Measurements from ENCODE around the gene SNTA1. TPM values are rescaled to one million over a fixed set of nuclear protein-coding genes. Genes with fewer than 3 reads are reported as not detected.

Gene SNTA1
- total RNA-seq, 1 experiment from 2014 or later, result 9.9 TPM

DNA sequence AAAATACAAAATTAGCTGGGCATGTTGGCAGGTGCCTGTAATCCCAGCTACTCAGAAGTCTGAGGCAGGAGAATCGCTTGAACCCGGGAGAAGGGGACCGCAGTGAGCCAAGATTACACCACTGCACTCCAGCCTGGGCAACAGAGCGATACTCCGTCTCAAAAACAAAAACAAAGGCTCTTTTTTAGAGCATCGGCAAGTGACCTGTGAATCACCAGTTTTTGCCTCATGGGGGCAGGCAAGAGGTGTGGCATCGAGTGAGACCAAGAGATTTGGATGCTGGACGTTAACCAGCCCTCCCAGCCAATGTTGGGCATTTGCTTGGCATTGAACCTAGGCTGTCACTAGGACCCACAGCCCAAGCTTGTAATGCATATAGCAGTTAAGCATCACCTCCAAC lies 27.6 kb downstream of the SNTA1 start:
- no peak overlapping the region for H4K5ac ChIP-seq (ENCODE audit: insufficient read length, low read depth, low read length)
- DNase-seq, result peak; percentile 71
- no peak overlapping the region for H3K27ac Mint-ChIP-seq
- no peaks in the 10 kb centered on the region for H3K27me3 ChIP-seq (ENCODE audit: insufficient read depth, low read length)
- H3K79me2 ChIP-seq (ENCODE audit: insufficient read depth, low read length), result no peaks in the 10 kb centered on the region
- no CpG with 5 or more reads among the region's 8 CpGs for WGBS (ENCODE audit: extremely low coverage, insufficient read length, low lambda C conversion rate)
- H3K18ac ChIP-seq (ENCODE audit: insufficient read length, low read depth, low read length), result no peak overlapping the region
- H3K9ac ChIP-seq (ENCODE audit: extremely low read depth, insufficient read length, low read length), result no peak overlapping the region
- H4K8ac ChIP-seq (replicated peaks; ENCODE audit: insufficient read length, low read depth, low read length), result no peak overlapping the region
- no peak overlapping the region for H2BK15ac ChIP-seq (ENCODE audit: low read depth, low read length)
- H3K56ac ChIP-seq (ENCODE audit: insufficient read length, low read depth, low read length), result no peak overlapping the region
- H3K9me3 ChIP-seq (ENCODE audit: control insufficient read depth, low read depth, low read length), result no peaks in the 10 kb centered on the region
- H2BK20ac ChIP-seq (ENCODE audit: low read depth, low read length, poor library complexity, severe bottlenecking), result no peak overlapping the region
- no peak overlapping the region for H3K14ac ChIP-seq (ENCODE audit: insufficient read depth, low read length)
- no peaks in the 10 kb centered on the region for H3K79me1 ChIP-seq (ENCODE audit: insufficient read depth, low read depth, low read length, poor library complexity, severe bottlenecking)
- no peak overlapping the region for H4K91ac ChIP-seq (ENCODE audit: insufficient read length, low read depth, low read length)
- no peak overlapping the region for H2BK5ac ChIP-seq (ENCODE audit: insufficient read length, low read length)
- H2BK120ac ChIP-seq (ENCODE audit: low read depth, low read length, poor library complexity, severe bottlenecking), result no peak overlapping the region
- H3K23me2 ChIP-seq (ENCODE audit: insufficient read length, low read depth, low read length, poor library complexity, severe bottlenecking), result no peaks in the 10 kb centered on the region
- H3K4me1 ChIP-seq (ENCODE audit: insufficient read depth, low read length), result no peaks in the 10 kb centered on the region
- 0 out of 7 replicates have a peak, but pooled peaks cover 0 to 2% (median 0%) of the 10 kb centered on the region in 3 experiments for H3K36me3 Mint-ChIP-seq (ENCODE audit: insufficient read depth in 1 of 3, low read depth in 3 of 3)
- no peaks in the 10 kb centered on the region; a peak in 1 of 5 replicates for H3K9me3 Mint-ChIP-seq
- no peak overlapping the region for H3K4me3 Mint-ChIP-seq
- H3K27me3 Mint-ChIP-seq (ENCODE audit: low read depth), result no peaks in the 10 kb centered on the region
- no peak overlapping the region for H3T11ph ChIP-seq (ENCODE audit: low read length)
- no peak overlapping the region for H3K4ac ChIP-seq (ENCODE audit: low read depth, low read length)
- no peak overlapping the region for H2AK5ac ChIP-seq (ENCODE audit: insufficient read length, low read length)
- H3K27ac ChIP-seq (ENCODE audit: insufficient read length, low read depth, low read length), result no peak overlapping the region
- H3K23ac ChIP-seq (ENCODE audit: insufficient read length, low read depth, low read length), result no peak overlapping the region
- no peak overlapping the region for H2BK12ac ChIP-seq (ENCODE audit: insufficient read length, low read depth, low read length)
- H2AFZ ChIP-seq (ENCODE audit: low read length), result no peak overlapping the region
- TF ChIP-seq, protein P1, sequence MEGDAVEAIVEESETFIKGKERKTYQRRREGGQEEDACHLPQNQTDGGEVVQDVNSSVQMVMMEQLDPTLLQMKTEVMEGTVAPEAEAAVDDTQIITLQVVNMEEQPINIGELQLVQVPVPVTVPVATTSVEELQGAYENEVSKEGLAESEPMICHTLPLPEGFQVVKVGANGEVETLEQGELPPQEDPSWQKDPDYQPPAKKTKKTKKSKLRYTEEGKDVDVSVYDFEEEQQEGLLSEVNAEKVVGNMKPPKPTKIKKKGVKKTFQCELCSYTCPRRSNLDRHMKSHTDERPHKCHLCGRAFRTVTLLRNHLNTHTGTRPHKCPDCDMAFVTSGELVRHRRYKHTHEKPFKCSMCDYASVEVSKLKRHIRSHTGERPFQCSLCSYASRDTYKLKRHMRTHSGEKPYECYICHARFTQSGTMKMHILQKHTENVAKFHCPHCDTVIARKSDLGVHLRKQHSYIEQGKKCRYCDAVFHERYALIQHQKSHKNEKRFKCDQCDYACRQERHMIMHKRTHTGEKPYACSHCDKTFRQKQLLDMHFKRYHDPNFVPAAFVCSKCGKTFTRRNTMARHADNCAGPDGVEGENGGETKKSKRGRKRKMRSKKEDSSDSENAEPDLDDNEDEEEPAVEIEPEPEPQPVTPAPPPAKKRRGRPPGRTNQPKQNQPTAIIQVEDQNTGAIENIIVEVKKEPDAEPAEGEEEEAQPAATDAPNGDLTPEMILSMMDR (conservative IDR thresholded peaks at IDR 0.05), result peak; percentile 83
- 0 out of 4 replicates have a peak, but pooled peaks cover 0 to 3% of the 10 kb centered on the region in 2 experiments for H3K4me1 Mint-ChIP-seq
- H3K4me2 ChIP-seq (ENCODE audit: insufficient read depth, insufficient read length, low read length), result no peak overlapping the region
- no peaks in the 10 kb centered on the region for H4K20me1 ChIP-seq (ENCODE audit: control insufficient read depth, insufficient read depth, insufficient read length)

Data from H9 (cell line).